GM12878 (cell line): Measurements from ENCODE around the gene CLIP2. TPM values are rescaled to one million over a fixed set of nuclear protein-coding genes. Genes with fewer than 3 reads are reported as not detected.

ENCODE experiments used
- ATAC-seq: fragments of 200-7000 bp; cut with Tn5 transposase; 3 replicates; pipeline ENCODE4 v1.9.1; 2020; ENCODE audit warnings: mild to moderate bottlenecking, moderate library complexity
- BruUV-seq: library from RNA; stranded (reverse); fragments of 400-500 nt; replicated peaks from 2 replicates; lab custom pipeline; 2021; lab: Mats Ljungman, UMichigan
- CTCF ChIA-PET: fragments of 300-600 bp; sonication (Branson Sonifier 250); formaldehyde crosslinking; extraction: SDS; loops from one replicate; lab custom pipeline; 2021; ENCODE audit warnings: inconsistent platforms; lab: Yijun Ruan, JAX
- POLR2A ChIA-PET: fragments of 350-600 bp; formaldehyde crosslinking; extraction: SDS; loops from one replicate; lab custom pipeline; 2021; ENCODE audit warnings: inconsistent platforms; lab: Charles Lee
- RAD21 ChIA-PET: fragments of 300-600 bp; sonication (Branson Sonifier 250); formaldehyde crosslinking; loops from one replicate; lab custom pipeline; 2023; ENCODE audit warnings: antibody characterized with exemption; ENCODE audit not compliant: unreplicated experiment; lab: Charles Lee
- SMC1A ChIA-PET: fragments of 300-600 bp; sonication (Branson Sonifier 250); formaldehyde crosslinking; loops from one replicate; lab custom pipeline; 2023; ENCODE audit not compliant: unreplicated experiment, uncharacterized antibody; lab: Charles Lee
- DNase-seq: peaks from one replicate; pipeline ENCODE4 v3.0.0-alpha.2; 2011; ENCODE audit warnings: low read depth, low spot score
- FAIRE-seq: peaks from 3 replicates; lab custom pipeline; 2011; peaks lifted over from hg19 to GRCh38; lab: Jason Lieb, UNC
- H2AFZ ChIP-seq: 2 replicates; pipeline ENCODE4 v1.6.0; 2011; ENCODE audit warnings: low read depth, low read length, control low read depth; ENCODE audit not compliant: control insufficient read depth
- H3K27ac ChIP-seq: 2 replicates; pipeline ENCODE4 v1.5.1; 2011; ENCODE audit warnings: control low read depth; ENCODE audit not compliant: control insufficient read depth, insufficient read depth
- H3K27me3 ChIP-seq, 2 experiments: replicated peaks in 1 of 2; 2 replicates each; pipeline versions ENCODE4 v1.6.0 to v1.6.1; 2011; ENCODE audit warnings: low read length in 1 of 2; ENCODE audit not compliant: control insufficient read depth in 2 of 2, insufficient read depth in 2 of 2
- H3K36me3 ChIP-seq, 2 experiments: 2 replicates each; pipeline ENCODE4 v1.5.1; 2011; ENCODE audit warnings: low read length in 1 of 2; ENCODE audit not compliant: control insufficient read depth in 2 of 2, insufficient read depth in 2 of 2
- H3K4me1 ChIP-seq: 2 replicates; pipeline ENCODE4 v1.6.1; 2011; ENCODE audit warnings: mild to moderate bottlenecking, low read length, moderate library complexity, mixed read lengths; ENCODE audit not compliant: control insufficient read depth, insufficient read depth
- H3K4me2 ChIP-seq: 2 replicates; pipeline ENCODE4 v1.6.0; 2011; ENCODE audit warnings: control low read depth; ENCODE audit not compliant: control insufficient read depth, insufficient read depth
- H3K4me3 ChIP-seq: fragments of 200-600 bp; sonication (generic); 2 replicates; pipeline ENCODE4 v1.5.1; 2016
- H3K79me2 ChIP-seq: 2 replicates; pipeline ENCODE4 v1.6.0; 2011; ENCODE audit warnings: low read length; ENCODE audit not compliant: control insufficient read depth, insufficient read depth
- H3K9ac ChIP-seq: 2 replicates; pipeline ENCODE4 v1.8.0; 2011; ENCODE audit warnings: low read length, control low read depth, mixed read lengths; ENCODE audit not compliant: control insufficient read depth, insufficient read depth
- H3K9me3 ChIP-seq: replicated peaks from 3 replicates; pipeline ENCODE4 v1.5.1; 2011; ENCODE audit warnings: mild to moderate bottlenecking, low read length; ENCODE audit not compliant: control insufficient read depth, insufficient read depth
- H4K20me1 ChIP-seq: 2 replicates; pipeline ENCODE4 v1.6.0; 2011; ENCODE audit not compliant: control insufficient read depth, insufficient read depth
- ASH2L ChIP-seq: fragments of 300-600, 200-600 bp; sonication (generic); IDR thresholded peaks from 2 replicates; pipeline ENCODE4 v1.6.1; 2017; ENCODE audit warnings: low read depth, mild to moderate bottlenecking, borderline replicate concordance
- POU2F2 ChIP-seq: IDR thresholded peaks from 3 replicates; pipeline ENCODE4 v1.6.1; 2011; ENCODE audit warnings: low read depth, mild to moderate bottlenecking, low read length, borderline replicate concordance
- RELA ChIP-seq: fragments of 450-650 bp; IDR thresholded peaks from 2 replicates; pipeline ENCODE4 v1.8.0; 2014; ENCODE audit warnings: borderline replicate concordance; ENCODE audit not compliant: partially characterized antibody
- ZBED1 ChIP-seq: IDR thresholded peaks from 2 replicates; pipeline ENCODE4 v1.6.1; 2016; ENCODE audit warnings: borderline replicate concordance
- ZNF24 ChIP-seq: fragments of 450-650 bp; IDR thresholded peaks from 2 replicates; pipeline ENCODE4 v1.6.1; 2017; ENCODE audit warnings: antibody characterized with exemption, mild to moderate bottlenecking
- WGBS: methylation state at CpG from one replicate; pipeline ENCODE4 v1.1.6; 2016; ENCODE audit warnings: low lambda C conversion rate; ENCODE audit not compliant: insufficient replicate concordance, insufficient coverage; ENCODE audit errors: missing lambda C conversion rate; 5-methylcytosine and 5-hydroxymethylcytosine counted together
- in situ Hi-C: fragments of 300-500 bp; cut with MboI; formaldehyde crosslinking; loops from 9 replicates; pipeline ENCODE4 v1.14.3; 2018; ENCODE audit warnings: mixed read lengths
- intact Hi-C: fragments of 100-400 bp; cut with micrococcal nuclease; formaldehyde crosslinking; loops from one replicate; pipeline ENCODE4 v1.14.2; 2022; ENCODE audit not compliant: unreplicated experiment
- polyA plus RNA-seq, 11 experiments: library from polyadenylated mRNA; depleted of rRNA in 4 of 11; unstranded in 6 of 11; stranded (reverse) in 5 of 11; fragments of >200 nt; fragmentation: Nextera tagmentation in 4 of 11; fragmentation: Illumina TruSeq in 1 of 11; extraction: Ambion mirVana in 4 of 11; extraction: Trizol in 1 of 11; gene quantifications; 1 replicate in 1 of 11; 2 replicates in 10 of 11; pipeline versions ENCODE4 v1.2.1 to v1.2.3, GENCODE V29; 2011 to 2016; ENCODE audit warnings: inconsistent platforms in 2 of 11, missing spikeins in 2 of 11, low read depth in 1 of 11
- total RNA-seq, 4 experiments: library from RNA; depleted of rRNA in 3 of 4; stranded (reverse); fragments of >200 nt in 3 of 4; fragmentation: Illumina TruSeq in 1 of 4; extraction: Trizol in 1 of 4; gene quantifications; 2 replicates each; pipeline versions ENCODE4 v1.2.1 to v1.2.3, GENCODE V29; 2013 to 2021
- TF ChIP-seq, protein P1 (sequence below): fragments of 450-650 bp; IDR thresholded peaks from 2 replicates; pipeline ENCODE4 v1.6.1; 2016; ENCODE audit warnings: mild to moderate bottlenecking, moderate library complexity, borderline replicate concordance
- TF ChIP-seq, protein P2 (sequence below): IDR thresholded peaks from 2 replicates; pipeline ENCODE4 v1.6.1; 2012; ENCODE audit warnings: mild to moderate bottlenecking, low read depth, low read length

CLIP2 gene
- total and polyA plus RNA-seq, 10 of the 15 experiments (the other 5 are each of a cell fraction or from before 2014, with no cell fraction given), result 0.26 to 56.3 (median 21.0) TPM

DNA sequence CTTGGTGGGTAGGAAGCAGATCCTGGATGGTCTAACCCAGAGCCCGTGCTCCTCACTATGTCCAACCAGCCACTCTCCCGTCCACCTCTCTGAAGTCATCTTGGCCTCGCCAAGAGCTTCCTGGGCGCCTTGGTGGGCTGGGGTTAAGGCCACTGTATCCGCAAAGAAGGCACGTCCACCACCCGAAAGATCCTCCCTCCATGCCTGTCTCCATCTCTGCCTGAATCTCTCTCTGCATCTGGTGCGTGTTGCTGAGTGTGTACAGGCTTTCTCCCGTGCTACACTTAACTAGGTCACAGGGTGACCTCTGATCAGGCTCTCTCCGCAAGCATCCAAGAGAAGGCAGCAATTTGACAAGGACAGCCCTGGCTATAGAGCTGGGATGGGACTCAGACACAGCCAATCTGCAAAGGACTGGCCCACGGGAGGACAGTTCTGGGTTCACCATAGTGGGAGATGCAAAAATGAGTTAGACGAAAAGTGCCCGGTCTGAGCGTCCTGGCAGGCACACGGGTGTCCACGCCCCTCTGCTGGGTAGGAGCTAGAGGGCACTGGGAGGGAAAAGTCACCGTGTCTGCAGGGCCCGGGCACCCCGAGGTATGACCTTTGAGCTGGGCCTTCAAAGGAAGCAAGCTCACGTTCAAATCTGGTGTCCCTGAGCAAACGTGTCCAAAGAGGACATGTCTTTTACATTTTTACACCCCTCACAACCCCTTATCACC is 25.6 kb upstream of the CLIP2 start:
- no TSS peak for BruUV-seq
- ChIA-PET CTCF (interaction anchor here (0.5 to 3.5 kb wide), 5 partner anchors 12 to 137 kb away, joined by 3 to 9 read pairs (median 5); no protein-coding TSS in a partner anchor), POLR2A (interaction anchor here (0.5 to 1.7 kb wide), 5 partner anchors 9 to 51 kb away, joined by 4 to 7 read pairs (median 5); partner anchors contain the start of genes CLIP2 and RFC2), RAD21 (interaction anchor here (0.9 to 10.0 kb wide), 3 partner anchors 8 to 57 kb away, joined by 3 to 169 read pairs (median 15); partner anchors contain the start of gene CLIP2), SMC1A (interaction anchor here (0.9 to 1.4 kb wide), 3 partner anchors 7 to 57 kb away, joined by 3 read pairs; no protein-coding TSS in a partner anchor)
- TF ChIP-seq RELA, result no peak
- no peak for TF ChIP-seq ZNF24
- TF ChIP-seq, protein P1, sequence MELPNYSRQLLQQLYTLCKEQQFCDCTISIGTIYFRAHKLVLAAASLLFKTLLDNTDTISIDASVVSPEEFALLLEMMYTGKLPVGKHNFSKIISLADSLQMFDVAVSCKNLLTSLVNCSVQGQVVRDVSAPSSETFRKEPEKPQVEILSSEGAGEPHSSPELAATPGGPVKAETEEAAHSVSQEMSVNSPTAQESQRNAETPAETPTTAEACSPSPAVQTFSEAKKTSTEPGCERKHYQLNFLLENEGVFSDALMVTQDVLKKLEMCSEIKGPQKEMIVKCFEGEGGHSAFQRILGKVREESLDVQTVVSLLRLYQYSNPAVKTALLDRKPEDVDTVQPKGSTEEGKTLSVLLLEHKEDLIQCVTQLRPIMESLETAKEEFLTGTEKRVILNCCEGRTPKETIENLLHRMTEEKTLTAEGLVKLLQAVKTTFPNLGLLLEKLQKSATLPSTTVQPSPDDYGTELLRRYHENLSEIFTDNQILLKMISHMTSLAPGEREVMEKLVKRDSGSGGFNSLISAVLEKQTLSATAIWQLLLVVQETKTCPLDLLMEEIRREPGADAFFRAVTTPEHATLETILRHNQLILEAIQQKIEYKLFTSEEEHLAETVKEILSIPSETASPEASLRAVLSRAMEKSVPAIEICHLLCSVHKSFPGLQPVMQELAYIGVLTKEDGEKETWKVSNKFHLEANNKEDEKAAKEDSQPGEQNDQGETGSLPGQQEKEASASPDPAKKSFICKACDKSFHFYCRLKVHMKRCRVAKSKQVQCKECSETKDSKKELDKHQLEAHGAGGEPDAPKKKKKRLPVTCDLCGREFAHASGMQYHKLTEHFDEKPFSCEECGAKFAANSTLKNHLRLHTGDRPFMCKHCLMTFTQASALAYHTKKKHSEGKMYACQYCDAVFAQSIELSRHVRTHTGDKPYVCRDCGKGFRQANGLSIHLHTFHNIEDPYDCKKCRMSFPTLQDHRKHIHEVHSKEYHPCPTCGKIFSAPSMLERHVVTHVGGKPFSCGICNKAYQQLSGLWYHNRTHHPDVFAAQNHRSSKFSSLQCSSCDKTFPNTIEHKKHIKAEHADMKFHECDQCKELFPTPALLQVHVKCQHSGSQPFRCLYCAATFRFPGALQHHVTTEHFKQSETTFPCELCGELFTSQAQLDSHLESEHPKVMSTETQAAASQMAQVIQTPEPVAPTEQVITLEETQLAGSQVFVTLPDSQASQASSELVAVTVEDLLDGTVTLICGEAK, result no peak
- TF ChIP-seq POU2F2, result no peak
- TF ChIP-seq, protein P2, sequence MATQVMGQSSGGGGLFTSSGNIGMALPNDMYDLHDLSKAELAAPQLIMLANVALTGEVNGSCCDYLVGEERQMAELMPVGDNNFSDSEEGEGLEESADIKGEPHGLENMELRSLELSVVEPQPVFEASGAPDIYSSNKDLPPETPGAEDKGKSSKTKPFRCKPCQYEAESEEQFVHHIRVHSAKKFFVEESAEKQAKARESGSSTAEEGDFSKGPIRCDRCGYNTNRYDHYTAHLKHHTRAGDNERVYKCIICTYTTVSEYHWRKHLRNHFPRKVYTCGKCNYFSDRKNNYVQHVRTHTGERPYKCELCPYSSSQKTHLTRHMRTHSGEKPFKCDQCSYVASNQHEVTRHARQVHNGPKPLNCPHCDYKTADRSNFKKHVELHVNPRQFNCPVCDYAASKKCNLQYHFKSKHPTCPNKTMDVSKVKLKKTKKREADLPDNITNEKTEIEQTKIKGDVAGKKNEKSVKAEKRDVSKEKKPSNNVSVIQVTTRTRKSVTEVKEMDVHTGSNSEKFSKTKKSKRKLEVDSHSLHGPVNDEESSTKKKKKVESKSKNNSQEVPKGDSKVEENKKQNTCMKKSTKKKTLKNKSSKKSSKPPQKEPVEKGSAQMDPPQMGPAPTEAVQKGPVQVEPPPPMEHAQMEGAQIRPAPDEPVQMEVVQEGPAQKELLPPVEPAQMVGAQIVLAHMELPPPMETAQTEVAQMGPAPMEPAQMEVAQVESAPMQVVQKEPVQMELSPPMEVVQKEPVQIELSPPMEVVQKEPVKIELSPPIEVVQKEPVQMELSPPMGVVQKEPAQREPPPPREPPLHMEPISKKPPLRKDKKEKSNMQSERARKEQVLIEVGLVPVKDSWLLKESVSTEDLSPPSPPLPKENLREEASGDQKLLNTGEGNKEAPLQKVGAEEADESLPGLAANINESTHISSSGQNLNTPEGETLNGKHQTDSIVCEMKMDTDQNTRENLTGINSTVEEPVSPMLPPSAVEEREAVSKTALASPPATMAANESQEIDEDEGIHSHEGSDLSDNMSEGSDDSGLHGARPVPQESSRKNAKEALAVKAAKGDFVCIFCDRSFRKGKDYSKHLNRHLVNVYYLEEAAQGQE, result peak; percentile 50; the same call in 1 of the 2 replicates
- TF ChIP-seq ASH2L, result no peak
- no peak for TF ChIP-seq ZBED1
- WGBS, result 65% methylated on average over 21 of the region's 21 CpGs
- Histone ChIP-seq H3K4me3 (no peak overlapping the region), H4K20me1 (no peaks in the 10 kb centered on the region), H3K27ac (no peak overlapping the region), H3K9ac (no peak overlapping the region), H3K4me1 (peaks cover 33% of the 10 kb centered on the region), H3K36me3 (no peaks in the 10 kb centered on the region), H3K79me2 (no peaks in the 10 kb centered on the region), H3K27me3 (no peaks in the 10 kb centered on the region), H3K4me2 (no peak overlapping the region), H2AFZ (no peak overlapping the region), H3K9me3 (no peaks in the 10 kb centered on the region)
- in situ Hi-C loops (no loop called here), intact Hi-C loops (no loop called here)
- ATAC-seq (no peak), DNase-seq (no peak), FAIRE-seq (no peak)
